Activated CD4-positive, alpha-beta T cell treated with anti-CD3 and anti-CD28 coated beads, Interleukin-2, Interleukin-6, amounts not matched to agents 100 ng/mL and 50 ng/mL, durations not matched to agents 16 hours and 8 hours (primary cell): Measurements from ENCODE around the gene PTPRC.

ENCODE experiments used
- DNase-seq: peaks from one replicate; pipeline ENCODE4 v3.0.0-alpha.2; 2020

Gene PTPRC

DNA sequence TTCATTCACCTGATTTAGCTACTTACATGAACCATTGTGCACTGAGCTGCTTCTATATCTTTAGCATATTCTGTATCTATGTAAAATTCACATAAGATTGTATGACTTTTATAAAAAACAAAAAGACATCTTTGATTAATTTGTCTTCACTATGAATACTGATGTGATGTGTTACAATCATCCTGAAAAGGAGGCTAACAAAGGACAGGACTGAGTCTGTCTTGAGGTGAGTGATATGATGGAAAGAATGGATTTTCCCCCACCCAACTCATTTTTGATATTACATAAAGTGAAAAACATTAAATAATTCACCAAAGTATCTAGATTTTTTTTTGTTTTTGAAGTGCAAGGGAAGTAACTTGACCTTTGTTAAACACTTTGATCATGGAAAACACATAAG lies 9.8 kb downstream of the PTPRC start:
- no peak for DNase-seq

GRCh38 chr1:198649232-198649967 lies 10.6 kb downstream of the PTPRC start:
- no peak for DNase-seq

DNA sequence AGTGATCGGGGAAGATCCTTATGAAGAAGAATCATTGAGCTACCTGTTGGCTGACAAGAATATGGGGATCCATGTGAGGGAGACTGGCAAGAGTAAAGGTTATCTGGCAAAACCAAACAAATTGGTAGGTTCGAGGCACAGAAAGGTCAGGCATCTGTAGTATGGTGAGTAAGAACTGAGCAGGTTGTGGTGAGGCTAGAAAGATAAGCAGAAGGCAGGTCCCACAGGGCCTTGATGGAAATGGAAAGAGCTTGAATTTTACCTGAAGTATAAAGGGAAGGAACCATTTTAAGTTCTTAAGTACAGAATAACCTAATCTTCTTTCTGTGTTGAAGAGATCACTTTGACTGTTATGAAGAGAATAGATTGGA lies 11.1 kb downstream of the PTPRC start:
- peak; percentile 80 for DNase-seq

DNA sequence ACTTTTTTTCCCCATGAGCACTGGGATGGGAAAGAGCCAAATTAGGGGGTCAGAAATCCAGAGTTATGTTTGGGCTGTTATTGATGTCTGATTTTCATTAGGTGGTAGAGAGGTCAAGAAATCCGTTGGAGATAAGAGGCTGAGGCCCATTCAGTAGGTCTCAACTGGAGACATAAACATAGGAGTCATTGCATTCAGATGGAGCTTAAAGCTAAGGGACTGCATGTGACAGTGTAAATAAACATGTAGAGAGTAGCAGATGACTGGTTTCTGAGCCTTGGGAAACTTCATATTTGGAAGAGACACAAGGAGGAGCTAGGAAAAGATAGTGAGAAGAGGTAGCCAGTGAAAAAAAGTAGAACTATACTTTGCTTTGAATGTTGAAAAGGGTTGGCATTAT lies 11.7 kb downstream of the PTPRC start:
- no peak for DNase-seq

GRCh38 chr1:198651650-198652400 lies 13.0 kb downstream of the PTPRC start:
- DNase-seq = no peak

GRCh38 chr1:198653808-198654413 lies 15.1 kb downstream of the PTPRC start:
- no peak for DNase-seq

- peak; percentile 55 for DNase-seq
These were observed 16.8 kb downstream of the PTPRC start for GRCh38 chr1:198655459-198656121.

DNA sequence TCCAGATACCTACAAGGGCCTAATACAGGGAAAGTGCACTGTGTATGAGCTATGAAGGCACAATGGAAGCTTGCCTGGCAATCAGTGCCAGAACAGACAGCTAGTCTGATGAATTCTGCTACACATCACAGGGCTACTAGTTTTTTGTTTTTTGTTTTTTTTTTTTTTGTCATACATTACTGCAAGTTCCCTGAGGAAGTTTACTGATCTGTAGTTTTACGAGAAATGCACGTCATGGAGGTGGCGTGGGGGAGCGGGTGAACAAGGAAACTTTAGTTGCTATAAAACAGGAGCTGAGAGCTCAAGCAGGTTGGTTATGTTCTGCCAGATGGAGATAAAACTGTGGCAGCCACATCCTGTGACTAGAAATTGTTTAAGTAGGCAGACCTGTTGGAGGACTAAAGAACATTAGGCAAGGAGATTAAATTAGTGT lies 17.7 kb downstream of the PTPRC start:
- peak; percentile 82 for DNase-seq

DNA sequence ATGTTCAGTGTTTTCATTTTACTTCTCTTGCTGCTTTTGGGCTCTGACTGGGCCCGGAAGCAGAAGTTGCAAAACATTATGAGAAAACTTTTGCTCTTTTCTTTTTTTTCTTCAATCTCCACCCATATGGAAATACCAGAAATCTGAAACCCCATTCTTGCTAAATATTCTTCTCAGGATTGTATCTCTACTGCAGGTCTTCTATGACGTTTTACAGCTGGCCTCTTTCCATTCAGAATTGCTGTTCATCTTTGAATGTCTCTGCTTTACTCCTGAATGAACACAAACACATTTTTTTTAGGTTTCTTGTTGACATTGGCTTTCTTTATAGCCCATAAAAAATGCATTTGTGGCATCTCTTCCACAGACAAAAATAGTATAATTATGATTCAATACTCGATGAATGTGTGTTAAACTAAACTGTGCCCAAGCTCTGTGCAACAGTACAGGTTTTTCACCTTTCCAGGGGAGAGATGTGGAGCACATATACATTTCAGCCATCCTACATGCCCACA lies 18.8 kb downstream of the PTPRC start:
- DNase-seq = peak; percentile 71

GRCh38 chr1:198660341-198661261 lies 21.8 kb downstream of the PTPRC start:
- peak; percentile 68 for DNase-seq

GRCh38 chr1:198662821-198663220 lies 24.0 kb downstream of the PTPRC start:
- no peak for DNase-seq

- no peak for DNase-seq
These were observed 25.4 kb downstream of the PTPRC start for GRCh38 chr1:198664068-198664788.

GRCh38 chr1:198667186-198667585 lies 28.3 kb downstream of the PTPRC start:
- DNase-seq = no peak

- no peak for DNase-seq
These were observed 29.0 kb downstream of the PTPRC start for GRCh38 chr1:198667807-198668206.

DNA sequence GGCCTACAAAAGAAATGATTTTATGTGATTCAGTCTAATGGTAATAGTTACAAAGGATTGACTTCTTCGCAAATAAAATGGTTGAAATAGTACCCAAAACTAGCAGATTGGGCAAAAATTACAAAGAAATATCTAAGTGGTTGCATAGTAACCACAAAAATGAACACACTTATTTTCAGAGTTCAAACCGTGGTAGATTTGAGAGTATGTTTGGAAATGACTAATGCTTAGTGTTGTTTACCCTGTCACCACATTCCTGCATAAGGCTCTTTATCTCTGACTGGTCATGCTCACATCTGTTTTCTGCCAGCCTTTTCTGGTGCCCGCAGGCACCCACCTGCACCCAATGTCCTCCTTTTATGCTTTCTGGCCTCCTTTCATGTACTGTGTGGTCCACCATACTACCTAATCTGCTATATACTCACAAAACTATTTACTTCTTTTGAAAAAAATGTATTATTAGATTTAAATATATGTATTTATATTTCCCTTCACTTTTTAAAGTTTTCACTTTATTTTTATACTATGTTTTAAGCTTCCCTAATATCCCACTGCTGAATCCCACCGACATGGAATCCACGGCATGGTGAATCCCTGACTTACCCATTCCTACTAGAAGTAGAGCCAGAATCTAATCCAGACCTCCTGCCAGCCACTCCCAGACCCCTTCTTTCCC lies 30.3 kb downstream of the PTPRC start:
- peak; percentile 88 for DNase-seq

DNA sequence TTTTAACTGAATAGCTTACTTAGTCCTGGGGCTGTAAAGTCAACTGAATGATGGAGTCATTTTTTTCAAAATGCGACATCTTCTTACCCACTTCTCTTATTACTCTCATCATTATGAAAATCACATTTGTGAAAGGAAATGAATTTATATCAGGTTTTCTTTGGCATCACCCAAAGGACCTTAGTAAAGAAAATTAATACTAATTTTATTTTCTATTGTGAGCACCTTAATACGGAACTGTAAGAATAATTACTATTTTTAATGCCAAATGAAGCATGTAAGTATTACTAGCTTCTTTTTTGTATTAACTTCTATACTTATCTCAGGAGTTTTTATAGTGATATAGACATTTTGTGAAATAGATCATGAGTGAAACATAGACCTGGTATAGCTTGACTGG lies 30.9 kb downstream of the PTPRC start:
- no peak for DNase-seq

GRCh38 chr1:198671136-198671535 lies 32.3 kb downstream of the PTPRC start:
- no peak for DNase-seq

DNA sequence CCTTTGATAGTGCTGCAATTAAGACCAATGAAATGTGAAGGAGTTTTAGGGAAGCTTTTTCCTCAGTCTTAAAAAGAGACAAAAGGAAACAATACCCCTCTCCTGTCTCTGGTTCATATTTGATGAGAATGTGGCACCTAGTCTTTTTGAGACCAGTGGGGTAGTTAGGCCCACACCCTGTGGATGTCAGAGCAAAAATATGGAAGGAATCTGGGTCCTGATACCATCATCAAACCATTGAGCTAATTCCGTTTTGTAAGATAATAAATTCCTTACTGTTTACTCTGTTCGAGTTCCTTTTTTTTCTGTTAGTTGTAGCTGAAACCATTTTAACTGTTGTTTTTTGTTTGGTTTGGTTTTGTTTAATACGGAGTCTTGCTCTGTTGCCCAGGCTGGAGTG lies 33.3 kb downstream of the PTPRC start:
- no peak for DNase-seq

- DNase-seq = no peak
These were observed 35.2 kb downstream of the PTPRC start for GRCh38 chr1:198674009-198674408.

DNA sequence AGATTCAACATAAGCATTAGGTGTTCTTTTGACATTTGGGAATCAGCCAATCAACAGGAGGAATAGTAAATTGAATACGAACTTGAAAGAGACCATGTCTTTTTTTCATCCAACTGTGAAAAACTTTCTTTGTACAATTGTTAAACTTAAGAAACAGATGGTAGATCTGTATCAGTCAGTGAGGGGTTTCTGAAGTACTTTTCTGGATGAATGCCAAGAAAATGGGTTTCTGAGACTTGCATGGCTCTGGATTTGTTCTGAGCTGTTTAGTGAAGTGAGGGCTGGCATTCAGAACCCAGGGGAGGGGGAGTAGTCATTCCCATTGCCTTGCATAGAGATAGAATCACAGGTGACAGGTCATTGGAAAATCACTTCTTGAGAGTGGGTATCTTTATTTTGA lies 37.4 kb downstream of the PTPRC start:
- DNase-seq = no peak

GRCh38 chr1:198677027-198677426 lies 38.2 kb downstream of the PTPRC start:
- no peak for DNase-seq
